ENCODE measurements around the gene MYO16.

Gene MYO16

GRCh38 chr13:108690726-108691125, 61.3 kb downstream of the MYO16 start:
- no peak overlapping the region for H3K4me3 ChIP-seq (ENCODE audit: low read depth, low read length)
- TF ChIP-seq, protein P1, sequence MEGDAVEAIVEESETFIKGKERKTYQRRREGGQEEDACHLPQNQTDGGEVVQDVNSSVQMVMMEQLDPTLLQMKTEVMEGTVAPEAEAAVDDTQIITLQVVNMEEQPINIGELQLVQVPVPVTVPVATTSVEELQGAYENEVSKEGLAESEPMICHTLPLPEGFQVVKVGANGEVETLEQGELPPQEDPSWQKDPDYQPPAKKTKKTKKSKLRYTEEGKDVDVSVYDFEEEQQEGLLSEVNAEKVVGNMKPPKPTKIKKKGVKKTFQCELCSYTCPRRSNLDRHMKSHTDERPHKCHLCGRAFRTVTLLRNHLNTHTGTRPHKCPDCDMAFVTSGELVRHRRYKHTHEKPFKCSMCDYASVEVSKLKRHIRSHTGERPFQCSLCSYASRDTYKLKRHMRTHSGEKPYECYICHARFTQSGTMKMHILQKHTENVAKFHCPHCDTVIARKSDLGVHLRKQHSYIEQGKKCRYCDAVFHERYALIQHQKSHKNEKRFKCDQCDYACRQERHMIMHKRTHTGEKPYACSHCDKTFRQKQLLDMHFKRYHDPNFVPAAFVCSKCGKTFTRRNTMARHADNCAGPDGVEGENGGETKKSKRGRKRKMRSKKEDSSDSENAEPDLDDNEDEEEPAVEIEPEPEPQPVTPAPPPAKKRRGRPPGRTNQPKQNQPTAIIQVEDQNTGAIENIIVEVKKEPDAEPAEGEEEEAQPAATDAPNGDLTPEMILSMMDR (IDR thresholded peaks at IDR 0.05; ENCODE audit: insufficient read depth, low read depth, low read length, missing control alignments) = no peak
- no peak for DNase-seq (ENCODE audit: low read depth)

GRCh38 chr13:108700422-108701170, 71.2 kb downstream of the MYO16 start:
- TF ChIP-seq, protein P1 (IDR thresholded peaks at IDR 0.05; ENCODE audit: insufficient read depth, low read depth, low read length, missing control alignments) = no peak
- H3K4me3 ChIP-seq (ENCODE audit: low read depth, low read length) = no peak overlapping the region
- DNase-seq (ENCODE audit: low read depth) = no peak

DNA sequence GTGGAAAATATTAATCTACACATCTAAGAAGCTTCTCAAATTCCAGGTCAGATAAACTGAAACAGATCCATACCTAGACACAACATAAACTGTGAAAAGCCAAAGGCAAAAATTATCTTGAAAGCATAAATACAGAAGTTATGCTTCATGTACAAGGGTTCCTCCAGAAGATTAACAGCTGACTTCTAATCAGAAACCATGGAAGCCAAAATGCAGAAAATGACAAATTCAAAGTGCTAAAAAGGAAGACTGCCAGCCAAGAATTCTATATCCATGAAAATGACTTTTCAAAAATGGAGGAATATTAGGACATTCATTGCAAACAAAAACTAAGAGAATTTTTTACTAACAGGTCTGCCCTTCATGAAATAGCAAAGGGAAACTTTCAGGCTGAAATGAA, 72.8 kb downstream of the MYO16 start:
- TF ChIP-seq, protein P1 (IDR thresholded peaks at IDR 0.05; ENCODE audit: insufficient read depth, low read depth, low read length, missing control alignments) = no peak
- no peak overlapping the region for H3K4me3 ChIP-seq (ENCODE audit: low read depth, low read length)
- DNase-seq (ENCODE audit: low read depth) = no peak

DNA sequence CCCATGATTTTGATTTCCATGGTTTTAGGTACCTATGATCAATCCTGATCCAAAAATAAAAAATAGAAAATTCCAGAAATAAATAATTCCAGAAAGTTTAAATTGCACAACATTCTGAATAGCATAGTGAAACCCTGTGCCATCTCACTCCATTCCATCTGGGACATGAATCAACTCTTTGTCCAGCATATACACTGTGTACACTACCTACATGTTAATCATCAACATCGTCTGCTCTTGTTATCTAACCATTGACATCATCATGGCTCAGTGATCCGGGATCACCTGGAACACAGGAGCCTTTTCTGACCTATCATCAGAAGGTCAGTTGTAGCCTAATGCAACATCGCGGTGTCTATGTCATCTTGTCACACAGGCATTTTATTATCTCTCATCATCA, 75.6 kb downstream of the MYO16 start:
- TF ChIP-seq, protein P1 (IDR thresholded peaks at IDR 0.05; ENCODE audit: insufficient read depth, low read depth, low read length, missing control alignments) = no peak
- H3K4me3 ChIP-seq (ENCODE audit: low read depth, low read length) = no peak overlapping the region
- no peak for DNase-seq (ENCODE audit: low read depth)

DNA sequence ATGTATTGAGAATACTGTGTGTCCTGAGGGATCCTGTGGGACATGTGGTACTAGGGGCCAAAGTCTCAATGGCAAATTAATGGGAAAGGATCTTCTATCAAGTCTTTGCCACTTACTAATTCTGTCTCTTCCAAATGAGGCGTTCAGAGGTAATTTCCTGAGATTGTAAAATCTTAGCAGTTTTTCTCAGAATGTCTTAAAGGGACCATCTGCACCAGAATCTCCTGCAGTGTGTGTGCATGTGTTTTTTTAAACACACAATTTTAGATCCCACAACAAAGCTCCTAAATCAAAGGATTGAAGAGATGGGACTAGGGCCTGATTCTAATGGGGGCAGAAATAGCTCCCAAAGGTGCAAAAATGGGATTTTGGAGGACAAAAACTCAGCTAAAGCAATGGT, 78.2 kb downstream of the MYO16 start:
- H3K4me3 ChIP-seq (ENCODE audit: low read depth, low read length) = no peak overlapping the region
- TF ChIP-seq, protein P1 (IDR thresholded peaks at IDR 0.05; ENCODE audit: insufficient read depth, low read depth, low read length, missing control alignments) = no peak
- DNase-seq (ENCODE audit: low read depth) = no peak

GRCh38 chr13:108708921-108709320, 79.5 kb downstream of the MYO16 start:
- no peak overlapping the region for H3K4me3 ChIP-seq (ENCODE audit: low read depth, low read length)
- TF ChIP-seq, protein P1 (IDR thresholded peaks at IDR 0.05; ENCODE audit: insufficient read depth, low read depth, low read length, missing control alignments) = no peak
- DNase-seq (ENCODE audit: low read depth) = no peak

GRCh38 chr13:108711386-108711785, 82.0 kb downstream of the MYO16 start:
- no peak overlapping the region for H3K4me3 ChIP-seq (ENCODE audit: low read depth, low read length)
- no peak for DNase-seq (ENCODE audit: low read depth)
- TF ChIP-seq, protein P1 (IDR thresholded peaks at IDR 0.05; ENCODE audit: insufficient read depth, low read depth, low read length, missing control alignments) = no peak
